Activated CD8-positive, alpha-beta T cell treated with anti-CD3 and anti-CD28 coated beads, Interleukin-2, amount 10 ng/mL, durations not matched to agents 7 days and 5 days (primary cell): Measurements from ENCODE around the gene CAPN9. TPM values are rescaled to one million over a fixed set of nuclear protein-coding genes. Genes with fewer than 3 reads are reported as not detected.
A peak's percentile ranks its signal among the peaks of the same experiment; 100 is the strongest.

ENCODE experiments used
- ATAC-seq: fragments of 150-1000 bp; cut with Tn5 transposase; one replicate; pipeline ENCODE4 v1.10.0; 2021; ENCODE audit warnings: moderate library complexity
- CTCF ChIA-PET: fragments of 350-600 bp; sonication (Branson Sonifier 250); formaldehyde crosslinking; loops from one replicate; lab custom pipeline; 2021; ENCODE audit warnings: antibody characterized with exemption; lab: Charles Lee
- POLR2A ChIA-PET: fragments of 350-600 bp; sonication (Branson Sonifier 250); formaldehyde crosslinking; loops from one replicate; lab custom pipeline; 2021; ENCODE audit warnings: antibody characterized with exemption; lab: Charles Lee
- DNase-seq: peaks from one replicate; pipeline ENCODE4 v3.0.0-alpha.2; 2020
- H3K27ac Mint-ChIP-seq: one replicate; pipeline ENCODE4 v1.8.0; 2021; ENCODE audit warnings: mild to moderate bottlenecking, mixed read lengths
- H3K27me3 Mint-ChIP-seq: one replicate; pipeline ENCODE4 v1.8.0; 2021; ENCODE audit warnings: low read depth, mixed read lengths
- H3K36me3 Mint-ChIP-seq: one replicate; pipeline ENCODE4 v1.8.0; 2021; ENCODE audit warnings: low read depth, mixed read lengths
- H3K4me1 Mint-ChIP-seq: one replicate; pipeline ENCODE4 v1.8.0; 2021; ENCODE audit warnings: low read depth, mixed read lengths
- H3K4me3 Mint-ChIP-seq: one replicate; pipeline ENCODE4 v1.8.0; 2021; ENCODE audit warnings: mild to moderate bottlenecking, mixed read lengths
- H3K9me3 Mint-ChIP-seq: one replicate; pipeline ENCODE4 v1.8.0; 2022; ENCODE audit warnings: mixed read lengths; ENCODE audit not compliant: insufficient read depth
- total RNA-seq, 2 experiments: library from RNA; stranded (reverse); gene quantifications; one replicate each; pipeline ENCODE4 v1.2.3, GENCODE V29; 2021

The CAPN9 gene
- total RNA-seq, 2 experiments from 2014 or later, result not detected

DNA sequence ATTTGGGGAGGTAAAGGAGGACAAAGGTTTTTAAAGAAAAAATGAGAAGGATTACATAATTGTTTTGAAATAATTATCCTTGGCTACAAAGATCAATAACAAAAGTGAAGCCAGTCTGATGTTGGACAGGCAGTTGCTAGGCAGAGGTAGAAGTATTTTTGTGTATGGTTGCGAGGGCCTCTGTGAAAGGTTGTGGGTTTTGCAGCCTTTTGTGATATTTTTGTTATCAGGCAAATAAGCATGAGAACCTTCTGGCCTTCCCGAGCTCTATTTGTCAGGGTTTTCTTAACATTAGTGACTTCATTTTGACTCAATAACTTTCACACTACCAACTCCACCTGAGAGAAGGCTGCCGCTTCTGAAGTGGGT is 39.2 kb downstream of the CAPN9 start:
- ChIA-PET CTCF (interaction anchor here (0.7 kb wide), 1 partner anchor 14 kb away, joined by 3 read pairs; no protein-coding TSS in a partner anchor), POLR2A (no interaction called here)
- no peak overlapping the region for H3K4me3 Mint-ChIP-seq
- H3K4me1 Mint-ChIP-seq, result no peaks in the 10 kb centered on the region
- H3K27me3 Mint-ChIP-seq, result peaks cover 3% of the 10 kb centered on the region
- H3K36me3 Mint-ChIP-seq, result no peaks in the 10 kb centered on the region
- no peak for ATAC-seq
- no peak for DNase-seq
- no peaks in the 10 kb centered on the region for H3K9me3 Mint-ChIP-seq
- no peak overlapping the region for H3K27ac Mint-ChIP-seq

DNA sequence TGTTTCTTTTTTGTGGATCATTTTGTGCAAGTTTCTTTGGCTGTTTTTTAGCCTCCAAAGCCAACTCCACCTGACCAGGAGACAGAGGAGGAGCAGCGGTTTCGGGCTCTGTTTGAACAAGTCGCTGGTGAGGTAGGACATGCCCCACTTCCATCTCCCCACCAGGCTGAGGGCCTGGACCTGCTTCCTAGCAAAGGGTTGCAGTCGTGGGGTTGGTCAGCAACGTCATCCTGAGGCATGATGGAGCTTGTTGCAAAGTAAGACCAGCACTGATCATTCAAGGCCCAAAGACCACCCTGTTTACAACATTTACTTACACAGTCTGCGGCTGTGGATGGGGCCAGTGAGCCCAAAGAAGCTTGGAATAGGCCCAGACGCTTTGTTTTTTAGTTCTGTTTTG is 40.3 kb downstream of the CAPN9 start:
- ATAC-seq (no peak), DNase-seq (no peak)
- H3K36me3 Mint-ChIP-seq, result no peaks in the 10 kb centered on the region
- ChIA-PET CTCF (no interaction called here), POLR2A (no interaction called here)
- H3K27ac Mint-ChIP-seq, result no peak overlapping the region
- peaks cover 4% of the 10 kb centered on the region for H3K4me1 Mint-ChIP-seq
- no peak overlapping the region for H3K4me3 Mint-ChIP-seq
- H3K9me3 Mint-ChIP-seq, result no peaks in the 10 kb centered on the region
- peaks cover 6% of the 10 kb centered on the region for H3K27me3 Mint-ChIP-seq

GRCh38 chr1:230788561-230789275 is 41.5 kb downstream of the CAPN9 start:
- Mint-ChIP-seq H3K27ac (no peak overlapping the region), H3K9me3 (no peaks in the 10 kb centered on the region)
- POLR2A ChIA-PET, result interaction anchor here (0.7 kb wide), 1 partner anchor 1227 kb away, joined by 3 read pairs; no protein-coding TSS in a partner anchor

DNA sequence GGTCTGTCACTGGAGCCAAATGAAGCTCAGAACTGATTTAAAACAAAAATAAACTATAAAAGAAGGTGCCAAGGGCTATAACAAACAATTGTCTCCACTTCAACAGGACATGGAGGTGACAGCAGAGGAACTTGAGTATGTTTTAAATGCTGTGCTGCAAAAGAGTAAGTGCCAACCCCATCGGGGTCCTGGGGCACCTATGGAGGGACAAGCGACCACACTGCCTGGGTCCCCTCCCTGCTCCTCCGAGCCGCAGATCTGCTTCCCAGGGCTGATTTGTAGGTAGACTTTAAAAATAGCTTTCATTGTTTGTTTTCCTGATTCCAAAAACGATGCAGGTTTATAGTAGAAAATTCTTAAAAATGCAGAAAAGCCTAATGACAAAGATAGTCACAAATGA is 42.8 kb downstream of the CAPN9 start:
- POLR2A ChIA-PET, result no interaction called here
- Mint-ChIP-seq H3K4me3 (no peak overlapping the region), H3K9me3 (no peaks in the 10 kb centered on the region), H3K27me3 (peaks cover 6% of the 10 kb centered on the region), H3K36me3 (no peaks in the 10 kb centered on the region), H3K27ac (no peak overlapping the region), H3K4me1 (peaks cover 4% of the 10 kb centered on the region)
- DNase-seq (peak; percentile 1), ATAC-seq (no peak)
- CTCF ChIA-PET, result no interaction called here

More at GRCh38 chr1:230788561-230789275, 41.5 kb downstream of the CAPN9 start:
- CTCF ChIA-PET, result no interaction called here
- Mint-ChIP-seq H3K36me3 (no peaks in the 10 kb centered on the region), H3K4me3 (no peak overlapping the region), H3K27me3 (peaks cover 6% of the 10 kb centered on the region), H3K4me1 (peaks cover 4% of the 10 kb centered on the region)
- DNase-seq (no peak), ATAC-seq (no peak)

DNA sequence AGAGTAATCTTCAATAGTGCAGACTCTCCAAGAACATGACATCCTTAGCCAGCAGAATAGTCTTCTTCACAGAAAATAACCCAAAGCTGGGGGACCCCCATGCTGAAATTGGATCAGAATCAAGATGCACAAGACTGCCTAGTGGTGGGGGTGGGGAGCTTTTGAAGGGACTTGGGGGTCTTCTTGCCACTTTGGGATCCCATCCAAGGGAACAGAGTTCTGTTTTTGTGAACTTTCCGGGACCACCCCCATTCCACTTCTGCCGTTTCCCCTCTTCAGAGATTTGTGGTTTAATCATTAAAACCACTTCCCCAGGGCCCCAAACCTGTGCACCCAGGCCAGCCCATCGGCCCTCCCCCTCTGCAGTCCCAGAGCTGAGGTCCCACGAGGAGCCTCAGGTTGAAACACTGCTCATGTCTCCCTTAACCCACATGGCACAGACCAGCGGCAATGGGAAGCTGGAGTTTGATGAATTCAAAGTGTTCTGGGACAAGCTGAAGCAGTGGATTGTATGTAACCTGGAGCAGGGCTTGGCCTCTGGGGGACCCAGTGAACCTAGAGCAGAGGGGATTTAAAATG is 44.9 kb downstream of the CAPN9 start:
- H3K36me3 Mint-ChIP-seq, result no peaks in the 10 kb centered on the region
- peaks cover 4% of the 10 kb centered on the region for H3K4me1 Mint-ChIP-seq
- no peak overlapping the region for H3K4me3 Mint-ChIP-seq
- no peaks in the 10 kb centered on the region for H3K9me3 Mint-ChIP-seq
- no peak for ATAC-seq
- DNase-seq, result peak; percentile 17
- peaks cover 6% of the 10 kb centered on the region for H3K27me3 Mint-ChIP-seq
- ChIA-PET CTCF (no interaction called here), POLR2A (no interaction called here)
- H3K27ac Mint-ChIP-seq, result no peak overlapping the region

DNA sequence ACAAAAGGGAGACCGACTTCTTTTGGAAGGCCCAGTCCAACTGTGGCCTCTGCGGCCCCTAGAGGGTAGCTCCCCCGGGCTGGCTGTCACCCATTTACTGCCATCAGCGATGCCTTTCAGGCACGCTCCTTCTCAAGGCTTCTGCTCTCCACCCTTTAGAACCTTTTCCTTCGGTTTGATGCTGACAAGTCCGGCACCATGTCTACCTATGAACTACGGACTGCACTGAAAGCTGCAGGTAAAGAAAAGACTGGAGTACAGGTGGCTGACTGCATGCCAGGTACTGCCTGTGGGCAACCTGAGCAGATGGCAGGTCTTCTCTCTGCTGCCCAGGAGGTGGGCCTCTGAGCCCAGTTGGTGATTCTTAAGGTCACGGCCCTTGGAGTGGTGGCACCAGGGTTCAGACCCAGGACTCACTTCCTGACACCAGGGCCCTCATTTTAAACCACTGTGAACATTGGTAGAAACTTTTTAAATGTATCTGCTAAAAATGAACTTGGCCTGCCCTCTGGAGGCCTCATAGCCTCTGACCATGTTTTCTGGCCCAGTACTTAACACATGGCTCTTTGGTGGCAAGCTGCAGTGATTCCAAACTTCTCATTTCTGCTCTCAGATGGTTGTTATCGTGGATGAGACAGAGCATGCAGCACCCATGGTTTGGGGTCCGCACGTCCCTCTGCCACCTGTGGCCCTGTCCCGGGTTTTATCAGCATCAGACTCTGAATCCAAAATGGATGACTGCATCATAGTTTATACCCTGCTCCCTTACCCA is 45.7 kb downstream of the CAPN9 start:
- DNase-seq, result peak; percentile 8
- CTCF ChIA-PET, result no interaction called here
- H3K4me3 Mint-ChIP-seq, result no peak overlapping the region

GRCh38 chr1:230793463-230793745 is 46.2 kb downstream of the CAPN9 start:
- ATAC-seq (no peak), DNase-seq (peak; percentile 4)
- H3K9me3 Mint-ChIP-seq, result no peaks in the 10 kb centered on the region
- CTCF ChIA-PET, result no interaction called here
- POLR2A ChIA-PET, result no interaction called here
- H3K36me3 Mint-ChIP-seq, result no peaks in the 10 kb centered on the region
- H3K4me3 Mint-ChIP-seq, result no peak overlapping the region
- H3K27me3 Mint-ChIP-seq, result peaks cover 6% of the 10 kb centered on the region
- H3K27ac Mint-ChIP-seq, result no peak overlapping the region
- H3K4me1 Mint-ChIP-seq, result peaks cover 4% of the 10 kb centered on the region

More for the DNA sequence above, 45.7 kb downstream of the CAPN9 start:
- H3K27ac Mint-ChIP-seq, result no peak overlapping the region
- H3K36me3 Mint-ChIP-seq, result no peaks in the 10 kb centered on the region
- no peak for ATAC-seq
- POLR2A ChIA-PET, result no interaction called here
- peaks cover 6% of the 10 kb centered on the region for H3K27me3 Mint-ChIP-seq
- H3K9me3 Mint-ChIP-seq, result no peaks in the 10 kb centered on the region
- peaks cover 4% of the 10 kb centered on the region for H3K4me1 Mint-ChIP-seq

DNA sequence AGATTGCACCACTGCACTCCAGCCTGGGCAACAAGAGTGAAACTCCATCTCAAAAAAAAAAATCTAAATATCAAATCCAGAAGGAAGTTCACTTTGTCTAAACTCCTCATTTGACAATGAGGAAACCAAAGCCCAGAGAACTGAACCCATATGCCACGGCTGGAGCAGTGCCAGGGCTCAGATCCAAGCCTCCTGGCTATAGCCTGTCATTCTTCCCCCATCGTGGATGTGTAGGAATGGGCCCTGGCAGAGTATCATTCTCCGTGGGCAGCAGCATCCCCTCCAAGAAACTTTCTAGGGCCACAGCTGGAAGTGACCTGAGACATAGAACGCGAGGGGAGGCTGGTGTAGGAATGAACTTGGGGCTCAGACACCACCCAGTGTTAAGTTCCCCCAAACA is 47.2 kb downstream of the CAPN9 start:
- no peak for ATAC-seq
- no peak for DNase-seq
- ChIA-PET CTCF (no interaction called here), POLR2A (no interaction called here)
- no peaks in the 10 kb centered on the region for H3K36me3 Mint-ChIP-seq
- peaks cover 6% of the 10 kb centered on the region for H3K27me3 Mint-ChIP-seq
- no peak overlapping the region for H3K4me3 Mint-ChIP-seq
- no peak overlapping the region for H3K27ac Mint-ChIP-seq
- peaks cover 4% of the 10 kb centered on the region for H3K4me1 Mint-ChIP-seq
- no peaks in the 10 kb centered on the region for H3K9me3 Mint-ChIP-seq

DNA sequence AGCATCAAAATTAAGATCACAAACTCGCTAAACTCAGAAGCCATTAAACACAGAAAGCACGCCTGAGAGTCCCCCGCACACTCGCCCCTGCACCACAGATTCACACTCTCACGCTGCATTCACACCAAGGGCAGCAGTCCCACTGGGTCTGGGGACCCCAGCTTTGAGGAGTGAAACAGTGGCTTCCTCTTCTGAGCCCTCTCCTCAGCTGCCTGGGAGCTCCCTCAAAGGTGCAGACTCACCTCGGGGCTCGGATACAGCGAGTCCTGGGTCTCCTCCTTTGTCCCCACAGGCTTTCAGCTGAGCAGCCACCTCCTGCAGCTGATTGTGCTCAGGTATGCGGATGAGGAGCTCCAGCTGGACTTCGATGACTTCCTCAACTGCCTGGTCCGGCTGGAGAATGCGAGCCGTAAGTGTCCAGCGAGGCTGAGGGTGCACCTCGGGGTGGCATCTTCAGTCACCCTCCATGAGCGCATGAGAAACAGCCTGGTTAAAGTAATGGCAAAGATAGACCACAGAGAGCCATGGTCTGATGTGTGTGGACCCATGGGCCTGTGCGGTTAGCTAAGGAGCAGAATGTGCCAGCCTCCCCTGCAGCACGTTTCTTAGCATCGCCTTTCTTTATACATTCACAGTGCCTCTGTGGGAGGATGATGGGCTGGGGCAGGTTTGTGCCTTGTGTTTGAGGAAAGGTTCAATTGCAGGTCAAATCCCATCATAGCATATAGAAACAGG is 47.9 kb downstream of the CAPN9 start:
- DNase-seq (peak; percentile 13), ATAC-seq (no peak)
- Mint-ChIP-seq H3K36me3 (no peaks in the 10 kb centered on the region), H3K27ac (no peak overlapping the region), H3K4me3 (no peak overlapping the region), H3K9me3 (no peaks in the 10 kb centered on the region), H3K27me3 (peaks cover 6% of the 10 kb centered on the region), H3K4me1 (peaks cover 4% of the 10 kb centered on the region)
- ChIA-PET POLR2A (no interaction called here), CTCF (no interaction called here)

- ATAC-seq (no peak), DNase-seq (no peak)
- H3K36me3 Mint-ChIP-seq, result no peaks in the 10 kb centered on the region
- H3K4me1 Mint-ChIP-seq, result peaks cover 4% of the 10 kb centered on the region
- peaks cover 2% of the 10 kb centered on the region for H3K27me3 Mint-ChIP-seq
- no peak overlapping the region for H3K4me3 Mint-ChIP-seq
- ChIA-PET POLR2A (no interaction called here), CTCF (no interaction called here)
- no peak overlapping the region for H3K27ac Mint-ChIP-seq
- H3K9me3 Mint-ChIP-seq, result no peaks in the 10 kb centered on the region
Observed at GRCh38 chr1:230796626-230797025, 49.4 kb downstream of the CAPN9 start.

DNA sequence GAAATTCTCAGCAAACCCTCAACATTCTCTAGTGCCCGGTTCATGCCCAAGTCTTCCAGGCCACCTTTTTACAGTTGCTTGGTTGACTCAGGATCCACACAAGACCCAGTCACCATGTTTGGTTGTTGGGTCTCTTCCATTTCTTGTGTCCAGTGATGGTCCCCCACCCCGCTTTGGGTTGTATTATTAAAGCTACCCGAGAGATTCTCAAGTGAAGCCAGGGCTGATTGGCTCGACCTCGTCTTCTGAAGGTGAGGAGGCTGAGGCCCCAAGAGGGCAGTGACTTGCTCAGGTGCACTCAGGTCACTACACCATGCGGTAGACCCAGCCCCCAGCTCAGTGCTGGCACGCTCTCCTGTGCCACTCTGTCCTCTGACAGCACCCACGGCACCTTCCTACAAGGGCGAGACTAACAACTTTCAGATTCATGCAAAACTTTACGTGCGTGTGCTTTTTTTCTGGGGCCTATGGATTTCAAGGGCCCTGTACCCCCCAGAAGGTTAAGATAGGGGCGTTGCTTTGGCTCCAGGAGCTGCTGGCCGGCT is 50.3 kb downstream of the CAPN9 start:
- no peak for ATAC-seq
- H3K4me1 Mint-ChIP-seq, result no peaks in the 10 kb centered on the region

More for the DNA sequence above, 50.3 kb downstream of the CAPN9 start:
- ChIA-PET CTCF (no interaction called here), POLR2A (no interaction called here)
- no peaks in the 10 kb centered on the region for H3K9me3 Mint-ChIP-seq
- no peak for DNase-seq
- peaks cover 4% of the 10 kb centered on the region for H3K27me3 Mint-ChIP-seq
- H3K27ac Mint-ChIP-seq, result no peak overlapping the region
- no peak overlapping the region for H3K4me3 Mint-ChIP-seq
- no peaks in the 10 kb centered on the region for H3K36me3 Mint-ChIP-seq
